ENCODE results near the gene NCOA6. TPM values are rescaled to one million over a fixed set of nuclear protein-coding genes. Genes with fewer than 3 reads are reported as not detected.
A peak's percentile ranks its signal among the peaks of the same experiment; 100 is the strongest.
"Not testable (repeated sequence)": the region's sequence is repeated elsewhere in the genome, so short reads cannot be mapped to it uniquely, and the experiment has no call there.

NCOA6 gene
- total RNA-seq, 1 donor from 2014 or later: 42.5 TPM

- no peak overlapping the region for H3K27ac Mint-ChIP-seq
- no peaks in the 10 kb centered on the region for H3K27me3 Mint-ChIP-seq (ENCODE audit: low read depth)
- no peak overlapping the region for H3K4me3 Mint-ChIP-seq
- no peaks in the 10 kb centered on the region for H3K9me3 Mint-ChIP-seq
- no peaks in the 10 kb centered on the region for H3K36me3 Mint-ChIP-seq
- peaks cover 12% of the 10 kb centered on the region for H3K4me1 Mint-ChIP-seq
- no peak for DNase-seq (ENCODE audit: low spot score in 2 of 2, unreplicated experiment in 2 of 2)
- no peak for TF ChIP-seq CTCF (IDR thresholded peaks at IDR 0.05; ENCODE audit: unreplicated experiment)
Observed at GRCh38 chr20:34817072-34817471, 8.4 kb downstream of the NCOA6 start.

GRCh38 chr20:34815636-34816035 lies 9.8 kb downstream of the NCOA6 start:
- Mint-ChIP-seq H3K27ac (no peak overlapping the region), H3K9me3 (no peaks in the 10 kb centered on the region), H3K4me3 (no peak overlapping the region), H3K4me1 (peaks cover 9% of the 10 kb centered on the region), H3K36me3 (no peaks in the 10 kb centered on the region), H3K27me3 (ENCODE audit: low read depth) (no peaks in the 10 kb centered on the region)
- no peak for TF ChIP-seq CTCF (IDR thresholded peaks at IDR 0.05; ENCODE audit: unreplicated experiment)
- no peak for DNase-seq (ENCODE audit: low spot score in 2 of 2, unreplicated experiment in 2 of 2)

GRCh38 chr20:34808583-34808982 lies 16.9 kb downstream of the NCOA6 start:
- H3K9me3 Mint-ChIP-seq: peaks cover 5% of the 10 kb centered on the region
- DNase-seq (ENCODE audit: low spot score in 2 of 2, unreplicated experiment in 2 of 2): no peak
- no peaks in the 10 kb centered on the region for H3K27me3 Mint-ChIP-seq (ENCODE audit: low read depth)
- no peak for TF ChIP-seq CTCF (IDR thresholded peaks at IDR 0.05; ENCODE audit: unreplicated experiment)
- no peak overlapping the region for H3K4me3 Mint-ChIP-seq
- peaks cover 15% of the 10 kb centered on the region for H3K36me3 Mint-ChIP-seq
- H3K27ac Mint-ChIP-seq: peak overlapping the region; percentile 41
- peaks cover 2% of the 10 kb centered on the region for H3K4me1 Mint-ChIP-seq

- not testable (repeated sequence) for H3K27me3 Mint-ChIP-seq (ENCODE audit: low read depth); H3K27ac Mint-ChIP-seq; H3K4me1 Mint-ChIP-seq; DNase-seq (ENCODE audit: low spot score in 2 of 2, unreplicated experiment in 2 of 2); H3K4me3 Mint-ChIP-seq; H3K9me3 Mint-ChIP-seq
- peaks cover 15% of the 10 kb centered on the region for H3K36me3 Mint-ChIP-seq
Observed at GRCh38 chr20:34807944-34808465, 17.4 kb downstream of the NCOA6 start.

GRCh38 chr20:34806255-34806654 lies 19.2 kb downstream of the NCOA6 start:
- peaks cover 12% of the 10 kb centered on the region for H3K9me3 Mint-ChIP-seq
- H3K4me3 Mint-ChIP-seq: no peak overlapping the region
- no peak overlapping the region for H3K27ac Mint-ChIP-seq
- peaks cover 2% of the 10 kb centered on the region for H3K4me1 Mint-ChIP-seq
- H3K27me3 Mint-ChIP-seq (ENCODE audit: low read depth): no peaks in the 10 kb centered on the region
- H3K36me3 Mint-ChIP-seq: peaks cover 26% of the 10 kb centered on the region
- TF ChIP-seq CTCF (IDR thresholded peaks at IDR 0.05; ENCODE audit: unreplicated experiment): no peak
- DNase-seq (ENCODE audit: low spot score in 2 of 2, unreplicated experiment in 2 of 2): no peak

- no peak overlapping the region for H3K27ac Mint-ChIP-seq
Observed at GRCh38 chr20:34798871-34799270, 26.6 kb downstream of the NCOA6 start.

More at GRCh38 chr20:34798871-34799270, 26.6 kb downstream of the NCOA6 start:
- H3K9me3 Mint-ChIP-seq: peaks cover 30% of the 10 kb centered on the region
- H3K4me1 Mint-ChIP-seq: no peaks in the 10 kb centered on the region
- H3K36me3 Mint-ChIP-seq: peaks cover 31% of the 10 kb centered on the region
- no peak overlapping the region for H3K4me3 Mint-ChIP-seq
- no peak for TF ChIP-seq CTCF (IDR thresholded peaks at IDR 0.05; ENCODE audit: unreplicated experiment)
- DNase-seq (ENCODE audit: low spot score in 2 of 2, unreplicated experiment in 2 of 2): no peak
- H3K27me3 Mint-ChIP-seq (ENCODE audit: low read depth): no peaks in the 10 kb centered on the region
